ENCODE data around the gene SNX15. TPM values are rescaled to one million over a fixed set of nuclear protein-coding genes. Genes with fewer than 3 reads are reported as not detected.

The SNX15 gene
- total RNA-seq, 1 donor from 2014 or later = 40.4 TPM

- H3K4me1 Mint-ChIP-seq (ENCODE audit: low read depth, unreplicated experiment) = peaks cover 7% of the 10 kb centered on the region
- H3K36me3 Mint-ChIP-seq (ENCODE audit: unreplicated experiment) = no peaks in the 10 kb centered on the region
- no peak for DNase-seq
- no peaks in the 10 kb centered on the region for H3K27me3 Mint-ChIP-seq (ENCODE audit: unreplicated experiment)
- no peak overlapping the region for H3K4me3 Mint-ChIP-seq (ENCODE audit: unreplicated experiment)
- H3K9me3 Mint-ChIP-seq (ENCODE audit: unreplicated experiment) = peaks cover 1% of the 10 kb centered on the region
- TF ChIP-seq, protein P1, sequence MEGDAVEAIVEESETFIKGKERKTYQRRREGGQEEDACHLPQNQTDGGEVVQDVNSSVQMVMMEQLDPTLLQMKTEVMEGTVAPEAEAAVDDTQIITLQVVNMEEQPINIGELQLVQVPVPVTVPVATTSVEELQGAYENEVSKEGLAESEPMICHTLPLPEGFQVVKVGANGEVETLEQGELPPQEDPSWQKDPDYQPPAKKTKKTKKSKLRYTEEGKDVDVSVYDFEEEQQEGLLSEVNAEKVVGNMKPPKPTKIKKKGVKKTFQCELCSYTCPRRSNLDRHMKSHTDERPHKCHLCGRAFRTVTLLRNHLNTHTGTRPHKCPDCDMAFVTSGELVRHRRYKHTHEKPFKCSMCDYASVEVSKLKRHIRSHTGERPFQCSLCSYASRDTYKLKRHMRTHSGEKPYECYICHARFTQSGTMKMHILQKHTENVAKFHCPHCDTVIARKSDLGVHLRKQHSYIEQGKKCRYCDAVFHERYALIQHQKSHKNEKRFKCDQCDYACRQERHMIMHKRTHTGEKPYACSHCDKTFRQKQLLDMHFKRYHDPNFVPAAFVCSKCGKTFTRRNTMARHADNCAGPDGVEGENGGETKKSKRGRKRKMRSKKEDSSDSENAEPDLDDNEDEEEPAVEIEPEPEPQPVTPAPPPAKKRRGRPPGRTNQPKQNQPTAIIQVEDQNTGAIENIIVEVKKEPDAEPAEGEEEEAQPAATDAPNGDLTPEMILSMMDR (IDR thresholded peaks at IDR 0.05; ENCODE audit: partially characterized antibody, unreplicated experiment) = no peak
- H3K27ac Mint-ChIP-seq (ENCODE audit: unreplicated experiment) = no peak overlapping the region
These were observed 38.6 kb downstream of the SNX15 start for GRCh38 chr11:65065851-65066250.

- Mint-ChIP-seq H3K4me3 (ENCODE audit: unreplicated experiment) (no peak overlapping the region), H3K27me3 (ENCODE audit: unreplicated experiment) (no peaks in the 10 kb centered on the region), H3K27ac (ENCODE audit: unreplicated experiment) (peak overlapping the region; percentile 48), H3K36me3 (ENCODE audit: unreplicated experiment) (no peaks in the 10 kb centered on the region), H3K4me1 (ENCODE audit: low read depth, unreplicated experiment) (peaks cover 7% of the 10 kb centered on the region), H3K9me3 (ENCODE audit: unreplicated experiment) (peaks cover 1% of the 10 kb centered on the region)
- no peak for DNase-seq
- TF ChIP-seq, protein P1 (IDR thresholded peaks at IDR 0.05; ENCODE audit: partially characterized antibody, unreplicated experiment) = no peak
These were observed 39.1 kb downstream of the SNX15 start for GRCh38 chr11:65066315-65066714.

DNA sequence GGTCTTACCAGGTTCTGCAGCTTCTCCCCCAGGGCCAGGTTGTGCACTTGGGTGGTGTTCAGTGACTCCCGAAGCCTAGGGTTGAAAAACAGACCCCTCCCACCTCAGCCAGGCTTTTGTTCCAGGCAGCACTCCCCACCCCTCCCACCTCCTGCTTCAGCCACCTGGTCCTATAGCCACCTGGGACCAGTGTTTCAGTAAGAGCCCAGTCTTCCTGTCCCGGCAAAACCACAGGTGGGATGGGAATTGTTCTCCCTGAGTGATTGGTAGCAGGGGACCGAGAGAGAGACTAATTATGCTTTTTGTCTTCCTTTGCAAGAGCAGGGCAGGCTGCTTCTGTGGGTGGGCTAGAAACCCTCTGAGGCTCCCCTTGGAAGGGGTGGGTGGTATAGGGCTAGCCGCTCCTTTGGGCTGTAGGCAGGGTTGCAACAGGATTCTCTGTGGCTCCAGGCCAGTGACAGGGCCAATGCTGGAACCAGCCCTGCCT lies 39.6 kb downstream of the SNX15 start:
- H3K27ac Mint-ChIP-seq (ENCODE audit: unreplicated experiment) = peak overlapping the region; percentile 48
- no peaks in the 10 kb centered on the region for H3K36me3 Mint-ChIP-seq (ENCODE audit: unreplicated experiment)
- peaks cover 1% of the 10 kb centered on the region for H3K9me3 Mint-ChIP-seq (ENCODE audit: unreplicated experiment)
- TF ChIP-seq, protein P1 (IDR thresholded peaks at IDR 0.05; ENCODE audit: partially characterized antibody, unreplicated experiment) = no peak
- H3K4me1 Mint-ChIP-seq (ENCODE audit: low read depth, unreplicated experiment) = peaks cover 7% of the 10 kb centered on the region
- peak; percentile 41 for DNase-seq
- no peak overlapping the region for H3K4me3 Mint-ChIP-seq (ENCODE audit: unreplicated experiment)
- H3K27me3 Mint-ChIP-seq (ENCODE audit: unreplicated experiment) = no peaks in the 10 kb centered on the region

- no peak for DNase-seq
- H3K4me3 Mint-ChIP-seq (ENCODE audit: unreplicated experiment) = no peak overlapping the region
- no peaks in the 10 kb centered on the region for H3K36me3 Mint-ChIP-seq (ENCODE audit: unreplicated experiment)
- H3K27me3 Mint-ChIP-seq (ENCODE audit: unreplicated experiment) = no peaks in the 10 kb centered on the region
- H3K27ac Mint-ChIP-seq (ENCODE audit: unreplicated experiment) = no peak overlapping the region
- TF ChIP-seq, protein P1 (IDR thresholded peaks at IDR 0.05; ENCODE audit: partially characterized antibody, unreplicated experiment) = no peak
- H3K4me1 Mint-ChIP-seq (ENCODE audit: low read depth, unreplicated experiment) = peaks cover 7% of the 10 kb centered on the region
- peaks cover 1% of the 10 kb centered on the region for H3K9me3 Mint-ChIP-seq (ENCODE audit: unreplicated experiment)
These were observed 40.2 kb downstream of the SNX15 start for GRCh38 chr11:65067446-65067845.

DNA sequence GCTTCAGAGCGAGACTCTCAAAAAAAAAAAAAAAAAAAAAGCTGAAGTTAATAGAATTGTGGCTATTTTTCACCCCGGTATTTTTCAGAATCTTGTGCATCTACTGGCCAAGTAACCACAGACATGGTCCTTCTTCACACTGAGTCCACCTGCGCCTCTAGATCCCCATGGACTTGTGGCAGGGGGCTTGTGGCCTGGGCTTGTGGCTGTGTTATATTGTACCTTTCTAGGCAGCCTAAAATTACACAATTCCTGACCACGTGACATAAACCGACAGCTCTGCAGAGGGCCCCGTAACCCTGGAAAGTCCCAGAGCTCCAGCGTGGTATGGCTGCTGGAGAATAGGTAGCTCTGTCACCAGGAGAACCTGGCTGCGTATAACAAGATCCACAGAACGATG lies 42.0 kb downstream of the SNX15 start:
- no peak for DNase-seq
- Mint-ChIP-seq H3K9me3 (ENCODE audit: unreplicated experiment) (peaks cover 1% of the 10 kb centered on the region), H3K36me3 (ENCODE audit: unreplicated experiment) (no peaks in the 10 kb centered on the region), H3K4me1 (ENCODE audit: low read depth, unreplicated experiment) (peaks cover 7% of the 10 kb centered on the region), H3K4me3 (ENCODE audit: unreplicated experiment) (no peak overlapping the region), H3K27ac (ENCODE audit: unreplicated experiment) (no peak overlapping the region), H3K27me3 (ENCODE audit: unreplicated experiment) (no peaks in the 10 kb centered on the region)
- TF ChIP-seq, protein P1 (IDR thresholded peaks at IDR 0.05; ENCODE audit: partially characterized antibody, unreplicated experiment) = no peak

Measured in glutamatergic neuron (in vitro differentiated cells).